CD4-positive, alpha-beta memory T cell (primary cell): ENCODE measurements around the gene AKIRIN2. TPM values are rescaled to one million over a fixed set of nuclear protein-coding genes. Genes with fewer than 3 reads are reported as not detected.
"Not testable (repeated sequence)": the region's sequence is repeated elsewhere in the genome, so short reads cannot be mapped to it uniquely, and the experiment has no call there.

Source experiments
- CTCF ChIA-PET: fragments of 350-600 bp; sonication (Branson Sonifier 250); formaldehyde crosslinking; loops from one replicate; lab custom pipeline; 2021; ENCODE audit warnings: inconsistent platforms; ENCODE audit not compliant: partially characterized antibody; lab: Charles Lee
- POLR2A ChIA-PET: fragments of 350-600 bp; sonication (Branson Sonifier 250); formaldehyde crosslinking; loops from one replicate; lab custom pipeline; 2021; ENCODE audit not compliant: partially characterized antibody; lab: Charles Lee
- DNase-seq, 5 donors: peaks; one replicate each; pipeline versions ENCODE4 v3.0.0 to v3.0.0-alpha.2; 2020 to 2022; ENCODE audit warnings: mixed read lengths in 1 of 5
- H3K27ac ChIP-seq: one replicate; pipeline ENCODE4 v1.7.0; 2013; ENCODE audit warnings: low read depth, low read length
- H3K27me3 ChIP-seq: 2 replicates; pipeline ENCODE4 v1.7.0; 2013; ENCODE audit warnings: mild to moderate bottlenecking, low read length, moderate library complexity; ENCODE audit not compliant: insufficient read depth
- H3K36me3 ChIP-seq: 2 replicates; pipeline ENCODE4 v1.7.0; 2013; ENCODE audit warnings: mild to moderate bottlenecking, low read length, moderate library complexity; ENCODE audit not compliant: insufficient read depth
- H3K4me1 ChIP-seq: 2 replicates; pipeline ENCODE4 v1.7.0; 2013; ENCODE audit warnings: mild to moderate bottlenecking, low read length, moderate library complexity; ENCODE audit not compliant: insufficient read depth
- H3K4me3 ChIP-seq, 2 donors: one replicate each; pipeline ENCODE4 v1.7.0; 2013; ENCODE audit warnings: low read length in 2 of 2, mild to moderate bottlenecking in 1 of 2
- H3K9me3 ChIP-seq, 2 donors: one replicate each; pipeline ENCODE4 v1.7.0; 2013; ENCODE audit warnings: low read length in 2 of 2, control low read depth in 1 of 2; ENCODE audit not compliant: control insufficient read depth in 1 of 2
- H3K27ac Mint-ChIP-seq, 7 donors: one replicate each; pipeline ENCODE4 v1.8.0; 2020 to 2021; ENCODE audit warnings: mixed read lengths in 7 of 7, mild to moderate bottlenecking in 6 of 7, inconsistent platforms in 3 of 7, moderate library complexity in 3 of 7
- H3K27me3 Mint-ChIP-seq, 2 donors: one replicate each; pipeline ENCODE4 v1.8.0; 2020 to 2021; ENCODE audit warnings: mixed read lengths in 2 of 2
- H3K36me3 Mint-ChIP-seq, 2 donors: one replicate each; pipeline ENCODE4 v1.8.0; 2020 to 2021; ENCODE audit warnings: mixed read lengths in 2 of 2, inconsistent platforms in 1 of 2, mild to moderate bottlenecking in 1 of 2
- H3K4me1 Mint-ChIP-seq, 4 donors: one replicate each; pipeline ENCODE4 v1.8.0; 2020 to 2021; ENCODE audit warnings: mixed read lengths in 4 of 4, mild to moderate bottlenecking in 1 of 4
- H3K4me3 Mint-ChIP-seq, 8 donors: one replicate each; pipeline ENCODE4 v1.8.0; 2020 to 2021; ENCODE audit warnings: mixed read lengths in 8 of 8, mild to moderate bottlenecking in 7 of 8, moderate library complexity in 6 of 8, inconsistent platforms in 3 of 8
- H3K9me3 Mint-ChIP-seq, 8 donors: one replicate each; pipeline ENCODE4 v1.8.0; 2020 to 2021; ENCODE audit warnings: mixed read lengths in 8 of 8, mild to moderate bottlenecking in 5 of 8, inconsistent platforms in 3 of 8, moderate library complexity in 1 of 8
- intact Hi-C: fragments of 100-400 bp; cut with micrococcal nuclease; formaldehyde crosslinking; loops from one replicate; pipeline ENCODE4 v1.15.1; 2023
- polyA plus RNA-seq, 2 donors: library from polyadenylated mRNA; unstranded; fragments of 300-500 nt; fragmentation: Illumina TruSeq; gene quantifications; one replicate each; pipeline ENCODE4 v1.2.3, GENCODE V29; 2021
- total RNA-seq, 2 experiments: library from RNA; stranded (reverse); gene quantifications; one replicate each; pipeline ENCODE4 v1.2.3, GENCODE V29; 2021

The AKIRIN2 gene
- total and polyA plus RNA-seq, 4 experiments from 2014 or later: 49.3 to 69.8 (median 60.2) TPM

DNA sequence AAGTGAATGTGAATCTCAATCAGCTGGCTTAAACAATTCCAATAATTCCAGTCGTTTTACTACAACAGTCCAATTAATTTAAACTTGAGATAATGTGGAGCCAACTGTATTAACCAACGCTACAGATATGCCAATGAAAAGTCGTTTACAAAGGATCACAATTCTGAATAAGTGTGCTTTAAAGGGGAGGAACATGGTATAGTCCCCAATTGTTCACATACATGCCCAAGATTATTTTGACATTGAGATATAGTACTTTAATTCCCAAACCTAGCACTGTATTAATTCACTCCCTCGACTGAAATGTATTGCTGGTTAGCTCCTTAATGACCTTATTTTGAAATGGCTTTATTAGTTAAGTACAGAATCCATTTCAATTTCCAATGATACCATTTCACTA lies 2.5 kb downstream of the AKIRIN2 start:
- intact Hi-C loops: no loop called here
- Histone ChIP-seq H3K4me3 (peak overlapping the region; percentile 25 to 91), H3K27ac (peak overlapping the region; percentile 93), H3K4me1 (peaks cover 60% of the 10 kb centered on the region), H3K9me3 (no peaks in the 10 kb centered on the region), H3K36me3 (no peaks in the 10 kb centered on the region), H3K27me3 (no peaks in the 10 kb centered on the region)
- Mint-ChIP-seq H3K4me3 (peak overlapping the region; percentile 94 to 99 (median 96)), H3K4me1 (peaks cover 29 to 71% (median 46%) of the 10 kb centered on the region in 4 donors), H3K9me3 (no peaks in the 10 kb centered on the region), H3K27ac (peak overlapping the region; percentile 13 to 97 (median 89)), H3K36me3 (peaks cover 0 to 19% of the 10 kb centered on the region in 2 donors), H3K27me3 (no peaks in the 10 kb centered on the region)
- ChIA-PET POLR2A (interaction anchor here (1.1 to 6.3 kb wide), 11 partner anchors 8 to 1381 kb away, joined by 3 to 109 read pairs (median 13); partner anchors contain the start of genes ORC3, PNRC1 and RARS2), CTCF (interaction anchor here (0.6 to 1.5 kb wide), 5 partner anchors 12 to 1171 kb away, joined by 3 to 7 read pairs (median 3); no protein-coding TSS in a partner anchor)
- DNase-seq: no peak

DNA sequence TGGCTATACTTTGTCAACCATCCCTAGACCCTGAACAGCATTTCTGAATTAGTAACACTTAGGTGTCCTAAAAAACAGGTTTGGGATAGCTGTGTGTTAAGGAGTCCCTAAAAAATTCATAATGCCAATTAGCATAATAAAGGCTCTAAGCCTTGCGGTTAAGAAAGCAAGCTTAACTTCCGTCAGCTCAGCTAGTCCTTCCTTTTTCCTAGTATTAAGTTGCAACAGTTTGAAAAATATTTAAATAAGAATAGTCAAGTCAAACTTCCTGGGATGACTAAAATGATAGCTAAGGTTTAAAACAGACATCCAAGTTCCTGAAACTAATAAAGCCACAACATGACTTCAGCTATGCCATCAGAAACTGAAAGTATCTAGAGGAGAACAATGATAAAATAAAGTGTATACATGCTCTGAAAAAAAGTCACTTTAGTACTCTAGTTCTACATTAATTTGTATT lies 3.5 kb downstream of the AKIRIN2 start:
- Histone ChIP-seq H3K36me3 (no peaks in the 10 kb centered on the region), H3K9me3 (no peaks in the 10 kb centered on the region), H3K4me1 (peaks cover 69% of the 10 kb centered on the region), H3K4me3 (peak overlapping the region in 1 of 2 donors; percentile 17), H3K27me3 (no peaks in the 10 kb centered on the region), H3K27ac (peak overlapping the region; percentile 93)
- Mint-ChIP-seq H3K27ac (peak overlapping the region in 6 of 7 donors; percentile 13 to 97 (median 80)), H3K36me3 (peaks cover 0 to 21% of the 10 kb centered on the region in 2 donors), H3K4me3 (peak overlapping the region; percentile 94 to 99 (median 96)), H3K4me1 (peaks cover 35 to 81% (median 55%) of the 10 kb centered on the region in 4 donors), H3K27me3 (no peaks in the 10 kb centered on the region), H3K9me3 (no peaks in the 10 kb centered on the region)
- DNase-seq: peak in 1 of 5 donors; percentile 14
- ChIA-PET POLR2A (interaction anchor here (1.1 to 6.3 kb wide), 8 partner anchors 7 to 109 kb away, joined by 3 to 109 read pairs (median 13); partner anchors contain the start of genes ORC3 and RARS2), CTCF (interaction anchor here (1.5 to 1.6 kb wide), 2 partner anchors 11 to 19 kb away, joined by 6 to 7 read pairs; no protein-coding TSS in a partner anchor)
- intact Hi-C loops: no loop called here

DNA sequence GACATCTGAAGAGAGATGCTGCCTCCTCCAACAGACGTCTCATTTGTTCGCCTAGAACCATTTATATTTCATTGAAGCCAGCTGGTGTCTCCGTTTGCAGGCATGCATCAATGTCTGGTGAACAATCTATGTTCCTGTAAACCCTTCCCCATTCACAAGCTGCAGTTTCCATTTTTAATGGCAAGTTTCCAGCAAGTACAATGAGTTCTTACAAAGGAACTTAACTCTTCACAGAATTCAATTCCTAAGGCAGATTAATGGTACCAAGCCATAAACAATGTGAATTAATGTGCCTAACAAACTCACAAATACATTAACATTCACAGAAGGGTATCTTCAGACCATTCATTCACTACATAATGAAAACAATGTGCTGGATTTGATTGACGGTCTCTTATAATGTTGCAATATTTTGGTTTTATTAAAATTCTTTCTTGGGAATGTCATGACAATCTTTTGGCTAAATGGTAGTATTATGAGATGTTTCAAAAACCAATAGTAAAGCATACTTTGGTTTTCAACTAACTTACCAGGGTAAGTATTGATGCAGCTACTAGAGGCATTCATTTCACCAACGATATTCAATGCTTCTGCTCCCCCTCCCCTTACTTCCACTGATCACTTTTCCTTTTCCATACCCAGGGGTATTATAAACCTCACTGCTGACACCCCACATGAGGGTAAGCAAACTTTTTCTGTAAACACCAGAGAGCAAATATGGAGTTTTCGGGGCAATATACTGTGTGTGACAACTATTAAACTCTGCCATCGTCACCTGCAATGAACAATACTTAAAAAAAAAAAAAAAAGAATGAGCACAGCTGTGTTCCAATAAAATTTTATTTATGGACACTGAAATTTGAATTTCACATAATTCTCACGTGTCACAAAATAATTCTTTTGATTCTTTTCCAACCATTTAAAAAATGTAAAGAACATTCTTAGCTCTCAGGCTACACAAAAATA lies 4.2 kb downstream of the AKIRIN2 start:
- peak overlapping the region in 1 of 2 donors; percentile 17 for H3K4me3 ChIP-seq
- peak overlapping the region; percentile 82 to 99 (median 96) for H3K4me3 Mint-ChIP-seq
- POLR2A ChIA-PET: interaction anchor here (1.0 to 6.3 kb wide), 5 partner anchors 9 to 108 kb away, joined by 6 to 109 read pairs (median 13); partner anchors contain the start of genes ORC3 and RARS2
- H3K4me1 Mint-ChIP-seq: peaks cover 36 to 87% (median 57%) of the 10 kb centered on the region in 4 donors
- peaks cover 0 to 24% of the 10 kb centered on the region in 2 donors for H3K36me3 Mint-ChIP-seq
- no peaks in the 10 kb centered on the region for H3K27me3 ChIP-seq
- H3K27me3 Mint-ChIP-seq: no peaks in the 10 kb centered on the region
- no peak for DNase-seq
- H3K27ac Mint-ChIP-seq: peak overlapping the region; percentile 70 to 97 (median 88)
- peaks cover 72% of the 10 kb centered on the region for H3K4me1 ChIP-seq
- no peaks in the 10 kb centered on the region for H3K36me3 ChIP-seq
- peak overlapping the region; percentile 93 for H3K27ac ChIP-seq
- intact Hi-C loops: no loop called here
- no peaks in the 10 kb centered on the region for H3K9me3 ChIP-seq
- CTCF ChIA-PET: interaction anchor here (0.6 to 1.6 kb wide), 6 partner anchors 10 to 94 kb away, joined by 3 to 7 read pairs (median 4); no protein-coding TSS in a partner anchor
- no peaks in the 10 kb centered on the region for H3K9me3 Mint-ChIP-seq

DNA sequence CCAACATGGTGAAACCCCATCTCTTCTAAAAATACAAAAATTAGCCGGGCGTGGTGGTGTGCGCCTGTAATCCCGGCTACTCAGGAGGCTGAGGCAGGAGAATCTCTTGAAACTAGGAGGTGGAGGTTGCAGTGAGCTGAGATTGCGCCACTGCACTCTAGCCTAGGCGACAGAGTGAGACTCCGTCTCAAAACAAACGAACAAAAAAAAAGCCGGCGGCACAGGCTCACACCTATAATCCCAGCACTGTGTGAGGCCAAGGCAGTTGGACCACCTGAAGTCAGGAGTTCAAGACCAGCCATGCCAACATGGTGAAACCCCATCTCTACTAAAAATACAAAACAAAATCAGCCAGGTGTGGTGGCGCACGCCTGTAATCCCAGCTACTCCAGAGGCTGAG lies 5.2 kb downstream of the AKIRIN2 start:
- DNase-seq, H3K27me3 Mint-ChIP-seq, H3K9me3 Mint-ChIP-seq, H3K27me3 ChIP-seq, H3K27ac ChIP-seq, H3K9me3 ChIP-seq, H3K4me3 ChIP-seq, intact Hi-C loops, H3K36me3 ChIP-seq: not testable (repeated sequence)
- peak overlapping the region in 1 of 7 donors; percentile 89 for H3K27ac Mint-ChIP-seq
- H3K4me1 Mint-ChIP-seq: peaks cover 36 to 87% (median 60%) of the 10 kb centered on the region in 4 donors
- peaks cover 79% of the 10 kb centered on the region for H3K4me1 ChIP-seq
- ChIA-PET POLR2A (interaction anchor here (1.1 to 6.3 kb wide), 5 partner anchors 9 to 107 kb away, joined by 3 to 109 read pairs (median 4); partner anchors contain the start of genes ORC3 and RARS2), CTCF (interaction anchor here (0.8 to 1.6 kb wide), 3 partner anchors 17 to 46 kb away, joined by 3 to 6 read pairs (median 4); no protein-coding TSS in a partner anchor)
- peaks cover 0 to 17% of the 10 kb centered on the region in 2 donors for H3K36me3 Mint-ChIP-seq
- peak overlapping the region in 7 of 8 donors; percentile 11 to 96 (median 18) for H3K4me3 Mint-ChIP-seq

DNA sequence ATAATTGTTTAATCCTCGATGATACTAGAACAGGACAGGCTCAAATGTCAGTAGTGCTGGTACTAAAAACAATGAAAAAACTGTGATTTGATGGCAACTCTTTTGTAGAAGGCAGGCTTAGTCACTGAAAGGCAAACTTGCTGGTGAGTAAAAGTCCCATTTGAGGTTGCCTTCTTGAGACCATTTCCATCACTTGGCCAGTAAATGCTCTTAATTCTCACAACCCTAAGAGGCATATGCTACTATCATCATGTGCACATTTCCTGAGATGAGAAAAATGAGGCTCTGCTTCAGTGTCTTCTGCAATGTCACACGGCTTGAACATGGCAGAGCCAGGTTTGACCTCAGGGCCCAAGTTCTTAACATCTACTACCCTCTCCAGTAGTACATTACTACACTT lies 9.9 kb downstream of the AKIRIN2 start:
- Histone ChIP-seq H3K4me3 (no peak overlapping the region), H3K27me3 (no peaks in the 10 kb centered on the region), H3K4me1 (peaks cover 87% of the 10 kb centered on the region), H3K27ac (no peak overlapping the region), H3K9me3 (no peaks in the 10 kb centered on the region), H3K36me3 (no peaks in the 10 kb centered on the region)
- intact Hi-C loops: loop anchor here (1.0 kb wide), 1 partner anchor 8 kb away; no protein-coding TSS in a partner anchor
- H3K36me3 Mint-ChIP-seq: peaks cover 3 to 20% of the 10 kb centered on the region in 2 donors
- CTCF ChIA-PET: no interaction called here
- peak overlapping the region in 3 of 7 donors; percentile 30 to 43 (median 32) for H3K27ac Mint-ChIP-seq
- H3K4me3 Mint-ChIP-seq: peak overlapping the region in 2 of 8 donors; percentile 0 to 45
- peaks cover 40 to 94% (median 66%) of the 10 kb centered on the region in 4 donors for H3K4me1 Mint-ChIP-seq
- H3K27me3 Mint-ChIP-seq: no peaks in the 10 kb centered on the region
- no peaks in the 10 kb centered on the region for H3K9me3 Mint-ChIP-seq
- no peak for DNase-seq
- POLR2A ChIA-PET: interaction anchor here (0.6 to 1.3 kb wide), 2 partner anchors 10 to 36 kb away, joined by 3 to 10 read pairs; partner anchors contain the start of gene AKIRIN2

DNA sequence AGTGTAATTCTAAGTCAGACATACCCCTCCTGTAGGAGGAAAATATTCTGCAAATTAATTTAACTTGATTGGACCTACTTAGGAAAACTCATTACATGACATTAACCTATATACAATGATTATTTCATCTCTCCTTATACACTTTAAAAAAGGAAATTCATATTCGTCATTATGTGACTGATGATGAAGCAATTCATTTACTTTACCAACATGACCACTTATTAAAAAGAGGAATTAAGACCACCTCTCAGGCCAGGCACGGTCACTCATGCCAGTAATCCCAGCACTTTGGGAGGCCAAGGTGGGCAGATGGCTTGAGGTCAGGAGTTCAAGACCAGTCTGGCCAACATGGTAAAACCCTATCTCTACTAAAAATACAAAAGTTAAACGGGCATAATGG lies 11.6 kb downstream of the AKIRIN2 start:
- Histone ChIP-seq H3K9me3 (no peaks in the 10 kb centered on the region), H3K4me3 (no peak overlapping the region), H3K27me3 (no peaks in the 10 kb centered on the region), H3K27ac (no peak overlapping the region), H3K36me3 (no peaks in the 10 kb centered on the region), H3K4me1 (peaks cover 80% of the 10 kb centered on the region)
- peaks cover 12 to 26% of the 10 kb centered on the region in 2 donors for H3K36me3 Mint-ChIP-seq
- intact Hi-C loops: no loop called here
- no peaks in the 10 kb centered on the region for H3K27me3 Mint-ChIP-seq
- ChIA-PET POLR2A (interaction anchor here (1.0 to 2.8 kb wide), 4 partner anchors 8 to 101 kb away, joined by 3 to 13 read pairs (median 6); partner anchors contain the start of genes ORC3 and RARS2), CTCF (no interaction called here)
- peaks cover 43 to 94% (median 70%) of the 10 kb centered on the region in 4 donors for H3K4me1 Mint-ChIP-seq
- no peak for DNase-seq
- H3K9me3 Mint-ChIP-seq: peaks cover 0 to 2% (median 0%) of the 10 kb centered on the region in 8 donors
- H3K27ac Mint-ChIP-seq: peak overlapping the region in 3 of 7 donors; percentile 5 to 70 (median 57)
- peak overlapping the region in 4 of 8 donors; percentile 12 to 21 (median 16) for H3K4me3 Mint-ChIP-seq
